GM12891 (cell line): ENCODE results near the gene RNF220.

ENCODE experiments used
- PAX5 ChIP-seq: IDR thresholded peaks from 2 replicates; pipeline ENCODE4 v1.6.1; 2011; ENCODE audit warnings: low read length, moderate library complexity, mild to moderate bottlenecking; ENCODE audit not compliant: insufficient read depth, severe bottlenecking
- POLR2A ChIP-seq: IDR thresholded peaks from 2 replicates; pipeline ENCODE4 v1.6.1; 2011; ENCODE audit warnings: low read depth, low read length, control low read depth
- POLR2AphosphoS5 ChIP-seq: IDR thresholded peaks from 2 replicates; pipeline ENCODE4 v1.6.1; 2011; ENCODE audit warnings: low read depth, low read length, control low read depth
- POU2F2 ChIP-seq: IDR thresholded peaks from 2 replicates; pipeline ENCODE4 v1.6.1; 2011; ENCODE audit warnings: low read depth, mild to moderate bottlenecking, control low read depth, low read length, moderate library complexity
- SPI1 ChIP-seq: IDR thresholded peaks from 2 replicates; pipeline ENCODE4 v1.6.1; 2011; ENCODE audit warnings: low read depth, low read length, control low read depth
- TAF1 ChIP-seq: IDR thresholded peaks from 2 replicates; pipeline ENCODE4 v1.6.1; 2011; ENCODE audit warnings: low read depth, low read length, control low read depth

DNA sequence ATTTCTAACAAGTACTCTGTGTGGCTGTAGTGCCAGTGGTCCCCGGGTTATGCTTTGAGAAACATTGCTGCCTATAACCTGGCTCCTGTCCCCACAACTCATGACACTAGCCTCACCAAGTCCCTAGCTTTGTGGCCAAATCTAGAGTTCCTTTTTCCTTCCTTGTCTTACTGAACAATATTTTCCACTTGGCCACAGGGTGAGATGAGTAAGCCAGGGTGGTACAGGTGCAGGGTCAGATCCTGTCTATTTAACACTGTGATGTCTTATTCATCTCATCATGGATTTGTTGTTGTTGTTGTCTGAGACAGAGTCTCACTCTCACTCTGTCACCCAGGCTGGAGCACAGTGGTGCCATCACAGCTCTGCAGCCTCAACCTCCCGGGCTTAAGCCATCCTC, 288.1 kb downstream of the RNF220 start:
- TF ChIP-seq POLR2A (no peak), TAF1 (no peak), POLR2AphosphoS5 (no peak), SPI1 (0 out of 2 replicates have a peak, but pooled peaks have one; percentile 16), PAX5 (no peak), POU2F2 (no peak)
